ENCODE measurements around the gene PODNL1. TPM values are rescaled to one million over a fixed set of nuclear protein-coding genes. Genes with fewer than 3 reads are reported as not detected.

The PODNL1 gene
- polyA plus RNA-seq, 1 donor (not counting 4 experiments of a cell fraction or from before 2014, with no cell fraction given): 1.0 TPM

DNA sequence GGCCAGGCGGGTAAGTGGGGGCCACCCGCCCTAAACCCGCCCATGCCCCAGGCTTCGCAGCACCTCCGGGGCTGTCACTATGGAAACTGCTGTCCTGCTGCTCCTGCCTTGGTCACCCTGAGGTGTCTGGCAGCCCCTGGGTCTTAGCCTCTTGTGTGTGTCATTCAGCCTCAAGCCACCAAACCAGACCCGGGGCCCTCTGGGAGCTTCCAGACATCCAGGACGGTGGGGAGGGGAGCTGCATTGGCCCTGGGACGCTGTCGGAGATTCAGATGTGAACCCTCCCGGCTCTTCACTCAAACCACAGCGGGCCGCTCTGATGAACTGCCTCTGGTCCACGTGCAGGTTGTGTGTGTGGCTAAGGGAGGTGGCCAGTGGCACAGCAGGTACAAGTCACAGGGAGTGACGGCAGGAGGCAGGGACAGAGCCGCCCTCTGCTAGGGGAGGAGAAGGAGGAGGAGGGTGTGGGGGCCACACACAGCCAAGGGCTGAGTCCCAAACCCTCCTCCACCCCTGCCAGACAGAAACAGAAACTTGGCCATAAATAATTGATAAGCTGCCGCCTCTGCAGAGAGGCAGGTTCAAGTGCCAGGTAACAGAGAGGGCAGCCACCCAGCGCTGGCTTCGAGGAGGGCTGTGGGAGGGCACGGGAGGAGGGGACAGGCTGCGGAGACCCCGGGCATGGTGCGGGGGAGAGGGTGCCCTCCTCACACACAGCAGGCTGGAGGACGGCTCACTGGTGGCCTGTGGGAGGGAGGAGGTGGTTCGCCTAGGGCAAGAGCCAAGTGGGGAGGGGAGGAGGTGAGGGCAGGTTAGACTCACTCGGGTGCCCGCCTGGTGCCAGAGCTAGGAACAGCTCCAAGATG is 53.3 kb downstream of the PODNL1 start:
- H2AFZ ChIP-seq (ENCODE audit: control insufficient read depth, low read length): no peak overlapping the region
- H3K27me3 ChIP-seq (ENCODE audit: control insufficient read depth, extremely low read depth, insufficient read depth, low read length): peaks cover 8% of the 10 kb centered on the region
- FAIRE-seq (no peak), DNase-seq (ENCODE audit: low read depth, low spot score) (no peak)
- H4K20me1 ChIP-seq (ENCODE audit: control insufficient read depth, extremely low read depth, insufficient read depth, low read length): no peaks in the 10 kb centered on the region
- H3K36me3 ChIP-seq (ENCODE audit: control insufficient read depth in 2 of 2, extremely low read depth in 1 of 2, insufficient read depth in 2 of 2, low read length in 2 of 2): no peaks in the 10 kb centered on the region
- H3K9me3 ChIP-seq (ENCODE audit: control insufficient read depth, low read depth, low read length): no peaks in the 10 kb centered on the region
- no peak overlapping the region for H3K9ac ChIP-seq (ENCODE audit: control insufficient read depth, extremely low read depth, insufficient read depth, low read length)
- dilution Hi-C loops (cut with MboI; ENCODE audit: extremely low pct_ligation_motif_present, low sequenced_read_pairs): no loop called here
- H3K27ac ChIP-seq (ENCODE audit: control insufficient read depth, insufficient read depth, low read length): no peak overlapping the region
- TF ChIP-seq, protein P1, sequence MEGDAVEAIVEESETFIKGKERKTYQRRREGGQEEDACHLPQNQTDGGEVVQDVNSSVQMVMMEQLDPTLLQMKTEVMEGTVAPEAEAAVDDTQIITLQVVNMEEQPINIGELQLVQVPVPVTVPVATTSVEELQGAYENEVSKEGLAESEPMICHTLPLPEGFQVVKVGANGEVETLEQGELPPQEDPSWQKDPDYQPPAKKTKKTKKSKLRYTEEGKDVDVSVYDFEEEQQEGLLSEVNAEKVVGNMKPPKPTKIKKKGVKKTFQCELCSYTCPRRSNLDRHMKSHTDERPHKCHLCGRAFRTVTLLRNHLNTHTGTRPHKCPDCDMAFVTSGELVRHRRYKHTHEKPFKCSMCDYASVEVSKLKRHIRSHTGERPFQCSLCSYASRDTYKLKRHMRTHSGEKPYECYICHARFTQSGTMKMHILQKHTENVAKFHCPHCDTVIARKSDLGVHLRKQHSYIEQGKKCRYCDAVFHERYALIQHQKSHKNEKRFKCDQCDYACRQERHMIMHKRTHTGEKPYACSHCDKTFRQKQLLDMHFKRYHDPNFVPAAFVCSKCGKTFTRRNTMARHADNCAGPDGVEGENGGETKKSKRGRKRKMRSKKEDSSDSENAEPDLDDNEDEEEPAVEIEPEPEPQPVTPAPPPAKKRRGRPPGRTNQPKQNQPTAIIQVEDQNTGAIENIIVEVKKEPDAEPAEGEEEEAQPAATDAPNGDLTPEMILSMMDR (optimal IDR thresholded peaks at IDR 0.05 in 1 of 3, IDR thresholded peaks at IDR 0.05 in 1 of 3, conservative IDR thresholded peaks at IDR 0.05 in 1 of 3; ENCODE audit: extremely low read depth in 1 of 3, insufficient read depth in 2 of 3, low read length in 3 of 3): no peak
- no peak for TF ChIP-seq EZH2 (IDR thresholded peaks at IDR 0.05; ENCODE audit: low read length)
- H3K4me1 ChIP-seq (ENCODE audit: control insufficient read depth, extremely low read depth, insufficient read depth, low read length): peaks cover 28% of the 10 kb centered on the region
- no peak overlapping the region for H3K4me3 ChIP-seq (ENCODE audit: control insufficient read depth in 2 of 3, extremely low read depth in 1 of 3, insufficient read depth in 2 of 3, low read depth in 1 of 3, low read length in 3 of 3)
- H3K4me2 ChIP-seq (ENCODE audit: control insufficient read depth, extremely low read depth, insufficient read depth, low read depth, low read length): no peak overlapping the region
- H3K9me1 ChIP-seq (ENCODE audit: control insufficient read depth, extremely low read depth, insufficient read depth, low read length): peaks cover 2% of the 10 kb centered on the region
- no peaks in the 10 kb centered on the region for H3K79me2 ChIP-seq (ENCODE audit: control insufficient read depth, insufficient read depth, low read length)

DNA sequence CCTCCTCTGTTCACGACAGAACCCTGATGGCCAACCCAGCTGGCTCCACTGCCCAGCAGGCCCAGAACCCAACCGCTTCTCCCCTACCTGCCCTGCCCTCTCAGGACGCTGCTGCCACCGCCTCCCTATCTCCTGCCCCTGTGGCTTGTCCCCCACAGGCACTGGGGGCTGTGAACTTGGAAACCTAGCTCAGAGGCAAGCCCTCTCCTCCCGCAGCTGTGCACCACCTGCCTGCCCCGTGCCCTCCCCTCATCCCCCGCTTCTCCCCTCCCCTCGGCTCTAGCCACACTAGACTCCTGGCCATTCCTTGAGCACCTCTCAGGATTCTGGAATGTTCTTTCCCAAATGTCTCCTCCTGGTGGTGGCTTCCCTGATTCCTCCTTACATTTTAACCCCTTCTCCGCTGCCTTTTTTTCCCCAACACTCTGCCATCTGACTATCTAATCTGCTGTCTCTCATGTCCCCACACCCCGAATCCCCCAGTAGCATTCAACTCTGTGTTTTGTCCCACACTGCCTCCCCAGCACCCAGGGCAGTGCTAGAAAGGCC is 54.6 kb downstream of the PODNL1 start:
- H3K9me1 ChIP-seq (ENCODE audit: control insufficient read depth, extremely low read depth, insufficient read depth, low read length): peaks cover 2% of the 10 kb centered on the region
- TF ChIP-seq, protein P1 (optimal IDR thresholded peaks at IDR 0.05 in 1 of 3, IDR thresholded peaks at IDR 0.05 in 1 of 3, conservative IDR thresholded peaks at IDR 0.05 in 1 of 3; ENCODE audit: extremely low read depth in 1 of 3, insufficient read depth in 2 of 3, low read length in 3 of 3): peak; percentile 11 to 22 (median 20)
- TF ChIP-seq EZH2 (IDR thresholded peaks at IDR 0.05; ENCODE audit: low read length): no peak
- dilution Hi-C loops (cut with MboI; ENCODE audit: extremely low pct_ligation_motif_present, low sequenced_read_pairs): no loop called here
- DNase-seq (ENCODE audit: low read depth, low spot score): no peak
- H3K79me2 ChIP-seq (ENCODE audit: control insufficient read depth, insufficient read depth, low read length): no peaks in the 10 kb centered on the region
- FAIRE-seq: no peak
- H3K9ac ChIP-seq (ENCODE audit: control insufficient read depth, extremely low read depth, insufficient read depth, low read length): no peak overlapping the region
- H2AFZ ChIP-seq (ENCODE audit: control insufficient read depth, low read length): no peak overlapping the region
- no peaks in the 10 kb centered on the region for H3K9me3 ChIP-seq (ENCODE audit: control insufficient read depth, low read depth, low read length)
- H4K20me1 ChIP-seq (ENCODE audit: control insufficient read depth, extremely low read depth, insufficient read depth, low read length): no peaks in the 10 kb centered on the region
- no peaks in the 10 kb centered on the region for H3K36me3 ChIP-seq (ENCODE audit: control insufficient read depth in 2 of 2, extremely low read depth in 1 of 2, insufficient read depth in 2 of 2, low read length in 2 of 2)
- H3K27me3 ChIP-seq (ENCODE audit: control insufficient read depth, extremely low read depth, insufficient read depth, low read length): peaks cover 8% of the 10 kb centered on the region
- no peak overlapping the region for H3K27ac ChIP-seq (ENCODE audit: control insufficient read depth, insufficient read depth, low read length)
- no peak overlapping the region for H3K4me3 ChIP-seq (ENCODE audit: control insufficient read depth in 2 of 3, extremely low read depth in 1 of 3, insufficient read depth in 2 of 3, low read depth in 1 of 3, low read length in 3 of 3)
- H3K4me1 ChIP-seq (ENCODE audit: control insufficient read depth, extremely low read depth, insufficient read depth, low read length): peaks cover 28% of the 10 kb centered on the region
- no peak overlapping the region for H3K4me2 ChIP-seq (ENCODE audit: control insufficient read depth, extremely low read depth, insufficient read depth, low read depth, low read length)

Data from keratinocyte (primary cell).